GM19193 (cell line): ENCODE measurements around the gene SDK2.

Source experiments
- POLR2A ChIP-seq: IDR thresholded peaks from 4 replicates; pipeline ENCODE4 v1.6.1; 2011; ENCODE audit not compliant: insufficient read depth, insufficient read length; ENCODE audit errors: extremely low read depth

SDK2 gene

DNA sequence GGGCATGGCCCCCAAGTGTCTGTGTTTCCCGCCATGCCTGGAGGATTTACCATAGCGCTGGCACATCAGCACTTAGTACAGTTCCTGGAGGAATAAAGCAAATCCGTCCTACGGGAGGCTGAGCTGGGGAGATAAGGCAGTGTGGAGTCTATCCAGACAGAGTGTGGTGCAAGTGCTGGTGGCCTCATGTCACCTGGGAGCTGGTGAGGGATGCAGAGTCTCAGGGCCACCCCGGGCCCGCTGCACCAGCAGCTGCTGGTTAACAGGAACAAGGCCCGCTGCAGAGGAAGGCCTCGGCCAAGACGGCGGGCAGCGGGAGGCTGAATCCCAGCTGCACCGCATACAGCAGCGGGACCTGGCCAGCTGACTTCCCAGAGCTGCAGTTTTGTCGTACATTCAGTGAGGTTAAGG lies 275.1 kb downstream of the SDK2 start:
- TF ChIP-seq POLR2A = no peak

DNA sequence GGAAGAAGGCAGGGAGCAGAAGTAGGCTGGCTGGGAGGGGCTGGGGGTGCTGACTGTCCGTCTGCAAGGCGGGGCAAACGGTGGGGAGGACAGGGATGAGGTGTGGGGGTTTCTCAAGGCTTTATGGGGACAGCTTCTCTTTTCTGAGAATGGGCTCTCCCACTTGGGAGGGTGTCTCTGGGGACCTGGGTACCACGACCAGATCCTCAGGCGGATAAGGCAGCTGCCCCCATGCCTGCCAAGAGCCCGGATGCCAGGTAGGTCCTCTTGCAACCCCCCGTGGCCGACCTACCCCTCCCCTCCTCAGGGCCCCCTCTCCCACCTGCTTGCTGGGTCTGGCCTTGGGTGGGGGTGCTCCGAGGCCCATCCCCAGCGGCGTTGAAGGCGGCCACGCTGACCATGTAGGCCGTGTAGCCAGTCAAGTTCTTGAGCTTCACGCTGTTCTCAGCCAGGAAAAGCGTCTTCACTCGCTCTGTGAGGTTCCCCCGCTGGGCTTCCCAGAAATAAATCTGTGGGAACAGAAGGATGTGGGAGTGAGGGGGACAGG lies 276.1 kb downstream of the SDK2 start:
- TF ChIP-seq POLR2A = no peak

DNA sequence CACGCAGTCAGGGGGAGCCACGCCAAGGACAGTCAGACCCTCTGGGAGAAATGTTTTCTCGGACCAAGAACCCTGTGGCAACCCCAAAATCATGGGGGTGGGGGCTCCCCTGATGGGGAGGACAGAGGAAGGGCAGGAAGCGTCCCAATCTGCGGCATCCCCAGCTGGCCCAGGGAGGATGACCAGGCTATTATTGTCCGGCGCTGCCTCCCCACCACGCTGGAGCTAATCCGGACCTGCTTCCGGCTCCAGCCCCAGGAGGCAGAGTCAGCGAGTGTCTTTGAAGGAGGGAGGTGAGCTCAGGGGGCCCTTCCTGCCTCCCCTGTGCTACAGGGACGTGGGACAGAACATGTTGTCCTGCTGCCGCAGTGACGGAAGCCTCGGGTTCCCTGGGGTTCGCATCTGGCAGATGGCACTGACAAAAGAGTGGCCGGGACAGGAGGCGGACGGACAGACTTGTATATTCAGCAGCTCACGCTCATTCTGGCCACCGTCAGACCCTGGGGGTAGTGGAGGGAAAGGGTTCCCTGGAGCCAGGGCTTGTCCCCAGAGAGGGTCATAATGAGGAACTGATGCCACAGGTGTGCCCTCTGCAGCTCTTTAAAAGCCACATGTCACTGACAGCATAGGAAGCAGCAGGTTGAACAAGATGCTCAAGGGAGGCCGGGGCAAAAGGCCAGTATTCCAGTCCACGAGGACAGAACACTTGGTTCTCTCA lies 278.2 kb downstream of the SDK2 start:
- TF ChIP-seq POLR2A = no peak

DNA sequence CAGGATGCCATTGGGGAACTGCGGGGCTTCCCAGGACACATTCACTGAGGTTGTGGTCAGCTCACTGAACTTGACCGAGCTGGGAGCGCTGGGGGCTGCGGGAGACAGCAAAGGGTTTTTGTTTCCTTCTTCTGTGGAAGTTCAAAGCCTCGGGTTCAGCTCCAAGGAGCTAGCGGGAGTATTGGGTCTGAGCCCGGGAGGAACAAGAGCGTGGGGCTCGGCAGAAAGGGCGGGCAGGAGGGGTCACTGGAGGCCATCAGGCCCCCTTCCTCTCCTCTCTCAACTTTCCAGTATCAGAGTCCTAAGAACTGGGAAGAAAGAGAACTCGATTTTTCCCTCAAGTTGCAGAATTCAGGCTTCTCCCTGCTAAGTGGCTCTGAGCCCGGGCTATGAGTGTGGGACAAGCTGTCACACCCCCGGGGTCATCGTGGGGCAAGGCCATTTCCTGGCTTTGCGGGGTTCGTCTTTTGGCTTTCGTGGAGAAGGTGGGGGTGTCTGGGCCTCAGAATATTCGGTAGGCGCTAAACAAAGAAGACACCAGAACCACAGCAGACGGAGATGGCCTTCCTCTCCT lies 278.9 kb downstream of the SDK2 start:
- TF ChIP-seq POLR2A = no peak

DNA sequence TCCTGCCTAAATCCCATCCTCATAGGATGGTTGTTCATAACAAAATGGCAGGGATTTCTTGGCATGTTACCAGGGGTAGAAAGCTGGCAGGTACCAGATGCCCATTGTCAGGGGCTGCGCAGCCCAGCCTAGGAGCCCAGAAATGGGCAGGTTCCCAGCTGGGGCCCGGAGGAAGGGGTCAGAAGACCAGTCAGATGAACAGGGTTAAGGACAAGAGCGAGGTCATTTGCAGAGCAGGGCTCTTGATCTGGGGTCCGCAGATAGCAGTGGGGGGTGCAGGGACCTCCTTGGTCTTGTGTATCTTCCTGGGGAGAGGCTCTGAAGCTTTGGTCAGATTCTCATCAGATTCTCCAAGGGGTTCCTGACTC lies 280.1 kb downstream of the SDK2 start:
- TF ChIP-seq POLR2A = no peak

DNA sequence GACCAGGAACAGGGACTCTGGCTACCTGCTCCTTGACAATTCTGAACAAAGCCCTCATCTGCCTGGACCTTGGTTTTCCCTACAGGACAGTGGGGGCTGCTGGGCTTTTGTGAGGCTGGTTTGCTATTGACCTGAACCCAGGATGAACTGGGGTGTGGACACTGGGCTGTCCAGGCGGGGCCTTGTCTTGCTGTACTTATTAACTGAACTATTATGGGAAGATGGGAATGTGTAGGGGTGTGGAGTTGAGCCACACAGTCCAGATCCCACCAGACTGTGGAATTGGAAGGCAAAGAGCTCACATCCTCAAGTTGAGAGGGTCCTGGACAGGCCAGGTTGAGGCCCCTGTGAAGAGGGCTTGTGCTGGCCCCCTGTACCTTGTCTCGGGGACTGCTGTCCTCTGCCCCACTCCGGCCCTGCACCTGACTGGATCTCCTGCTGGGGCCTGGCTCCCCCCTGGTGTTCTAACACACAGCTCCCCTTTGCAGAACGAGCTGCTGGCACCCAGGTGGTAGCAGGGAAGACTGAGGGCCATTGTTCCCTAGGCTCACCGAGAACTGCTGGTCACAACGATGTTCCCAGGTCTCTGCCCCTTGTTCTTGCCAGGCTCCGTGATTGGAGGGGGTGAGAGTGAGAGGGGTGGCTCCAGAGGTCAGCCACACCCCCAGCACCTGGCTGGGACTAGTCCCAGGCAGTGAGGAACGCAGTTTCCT lies 280.6 kb downstream of the SDK2 start:
- no peak for TF ChIP-seq POLR2A

DNA sequence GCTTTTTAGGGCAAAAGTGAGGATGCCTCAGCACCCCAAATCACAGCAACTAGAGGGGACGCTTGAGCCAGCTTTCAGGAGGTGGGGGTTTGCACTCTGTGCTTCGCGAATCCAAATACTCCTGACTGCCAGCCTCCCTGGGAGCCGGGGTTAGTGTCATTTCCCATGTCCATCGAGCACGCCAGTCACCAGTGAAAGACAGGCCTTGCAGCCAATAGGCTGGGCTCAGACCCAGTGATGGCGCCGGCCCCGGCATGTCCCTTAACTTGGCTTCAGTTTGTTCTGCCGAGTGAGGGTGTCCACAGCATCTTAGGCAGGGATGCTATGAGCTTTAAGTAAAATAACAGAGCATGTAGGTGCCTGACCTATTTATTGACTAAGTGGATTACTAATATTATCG lies 281.5 kb downstream of the SDK2 start:
- no peak for TF ChIP-seq POLR2A

DNA sequence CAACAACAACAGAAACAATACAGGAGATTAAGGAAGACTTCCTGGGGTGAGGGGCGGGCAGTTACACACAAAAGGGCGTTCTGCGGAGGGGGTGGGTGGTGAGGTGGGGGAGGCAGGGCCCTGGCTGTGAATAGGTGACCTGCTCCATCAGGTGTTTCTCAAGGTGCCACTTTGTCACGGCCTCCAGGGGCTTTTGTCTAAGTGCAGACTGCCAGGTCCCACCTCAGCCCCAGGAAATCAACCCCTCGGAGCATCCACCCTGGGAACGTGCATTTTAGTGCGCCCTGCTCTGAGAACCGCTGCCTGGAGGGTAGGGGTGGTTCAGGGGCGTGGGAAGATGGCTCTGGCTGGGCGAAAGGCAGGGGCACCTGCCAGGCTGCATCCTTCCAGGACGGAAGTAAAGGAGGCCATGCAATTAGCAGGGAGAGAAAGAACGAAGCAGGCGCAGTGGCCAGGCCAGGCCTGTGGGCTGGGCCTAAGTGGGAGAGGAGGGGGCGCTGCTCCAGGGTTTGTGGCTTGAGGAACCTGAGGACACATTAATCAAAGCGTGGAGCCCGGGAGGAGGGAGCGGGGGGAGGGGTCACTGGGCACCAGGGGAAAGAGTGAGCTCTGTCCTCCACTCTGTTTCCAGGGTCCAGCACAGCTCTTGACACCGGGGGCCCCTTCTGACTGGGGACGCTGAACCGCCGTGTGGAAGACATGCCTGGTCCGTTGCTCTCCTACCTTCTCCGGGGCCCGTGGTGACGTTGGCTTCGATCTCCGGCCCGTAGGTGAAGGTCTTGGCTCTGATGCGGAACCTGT lies 283.1 kb downstream of the SDK2 start:
- no peak for TF ChIP-seq POLR2A

DNA sequence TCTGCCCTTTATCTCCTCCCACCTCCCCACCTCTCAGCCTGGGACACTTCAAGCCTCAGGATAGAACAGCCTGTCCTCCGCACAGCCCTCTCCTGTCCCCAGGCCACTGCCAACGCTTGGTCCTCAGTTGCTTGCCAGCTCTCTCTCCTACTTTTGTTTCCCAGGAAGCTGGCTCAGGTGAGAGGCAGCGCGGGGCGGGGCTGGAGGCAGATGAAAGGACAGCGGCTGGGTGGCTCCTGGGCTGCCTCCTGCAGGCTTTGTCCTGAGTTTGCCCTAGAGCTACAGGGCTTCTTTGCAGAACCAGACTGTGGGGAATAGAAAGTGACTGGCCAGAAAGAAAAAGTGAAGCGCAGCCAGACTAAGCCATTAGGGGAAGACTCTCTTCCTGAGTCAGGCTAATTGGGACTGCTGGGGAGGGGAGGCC lies 284.2 kb downstream of the SDK2 start:
- TF ChIP-seq POLR2A = no peak

DNA sequence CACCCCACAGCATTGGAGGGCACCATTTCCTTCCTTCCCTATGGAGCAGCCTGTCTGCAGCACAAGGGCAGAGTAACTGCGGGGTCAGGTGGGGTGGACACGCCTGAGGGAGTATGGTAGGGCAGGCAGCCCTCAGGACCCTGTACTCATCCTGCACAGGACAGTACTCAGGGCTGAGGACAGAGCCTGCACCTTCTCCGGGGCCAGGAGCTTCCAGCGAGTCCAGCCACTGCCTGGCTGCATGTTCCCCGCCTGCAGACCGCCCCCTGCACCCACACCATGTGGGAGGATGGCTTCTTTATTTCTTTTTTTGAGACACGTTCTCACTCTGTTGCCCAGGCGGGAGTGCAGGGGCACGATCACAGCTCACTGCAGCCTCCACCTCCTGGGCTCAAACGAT lies 284.9 kb downstream of the SDK2 start:
- no peak for TF ChIP-seq POLR2A

DNA sequence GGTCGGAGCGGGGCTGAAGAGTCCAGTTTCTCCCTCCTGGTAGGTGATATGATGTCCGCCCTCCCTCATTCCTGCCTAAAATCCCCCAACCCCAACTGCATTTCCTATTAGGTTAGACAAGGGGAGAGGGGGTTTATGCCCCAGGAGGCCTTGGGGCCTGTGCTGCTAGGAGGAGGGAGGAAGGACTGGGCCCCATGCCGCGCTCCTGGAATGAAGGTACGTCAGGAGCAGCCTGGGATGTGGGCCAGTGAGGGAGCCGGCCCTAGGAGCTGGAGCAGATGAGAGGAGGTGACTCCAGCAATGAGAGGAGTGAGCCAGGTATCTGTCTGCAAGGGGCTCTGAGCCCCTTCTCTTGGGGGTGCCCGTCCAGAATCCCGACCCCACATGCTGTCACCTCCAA lies 285.6 kb downstream of the SDK2 start:
- no peak for TF ChIP-seq POLR2A

DNA sequence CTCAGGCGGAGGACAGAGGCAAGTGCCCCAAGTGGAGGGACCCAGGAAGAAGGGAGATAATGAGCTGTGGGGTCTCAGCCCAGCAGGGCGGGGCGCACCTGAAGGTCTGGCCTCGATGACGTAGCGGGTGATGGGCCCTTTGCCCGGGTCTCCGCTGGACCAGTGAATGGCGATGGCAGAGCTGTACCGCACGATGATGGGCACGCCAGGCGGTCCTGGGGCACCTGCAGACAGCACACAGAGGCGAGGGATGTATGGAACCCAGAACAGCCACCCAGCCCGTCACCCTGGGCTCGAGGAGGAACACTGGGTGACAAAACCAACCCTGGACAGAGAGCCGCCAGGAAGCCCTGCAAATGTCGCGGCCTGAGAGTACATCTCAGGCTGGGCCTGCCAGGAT lies 286.3 kb downstream of the SDK2 start:
- TF ChIP-seq POLR2A = no peak

DNA sequence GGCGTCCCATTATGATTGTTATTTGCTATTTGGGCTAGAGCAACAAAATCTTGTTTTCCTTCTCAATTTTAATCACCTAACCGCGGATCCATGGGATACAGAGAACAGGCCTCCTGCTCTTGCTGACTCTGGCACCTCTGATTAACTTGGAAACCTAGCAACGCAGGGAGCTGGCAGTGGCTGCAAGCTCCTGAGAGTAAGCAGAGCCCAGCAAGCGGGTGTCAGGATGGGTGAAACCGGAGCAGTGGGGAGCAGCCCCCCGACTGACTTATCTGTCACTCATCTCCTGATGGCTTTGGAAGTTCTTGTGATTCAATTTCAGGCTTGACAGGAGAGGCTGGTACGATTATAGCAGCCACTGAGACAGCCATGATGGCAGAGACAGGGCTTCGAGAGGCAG lies 286.9 kb downstream of the SDK2 start:
- TF ChIP-seq POLR2A = no peak

DNA sequence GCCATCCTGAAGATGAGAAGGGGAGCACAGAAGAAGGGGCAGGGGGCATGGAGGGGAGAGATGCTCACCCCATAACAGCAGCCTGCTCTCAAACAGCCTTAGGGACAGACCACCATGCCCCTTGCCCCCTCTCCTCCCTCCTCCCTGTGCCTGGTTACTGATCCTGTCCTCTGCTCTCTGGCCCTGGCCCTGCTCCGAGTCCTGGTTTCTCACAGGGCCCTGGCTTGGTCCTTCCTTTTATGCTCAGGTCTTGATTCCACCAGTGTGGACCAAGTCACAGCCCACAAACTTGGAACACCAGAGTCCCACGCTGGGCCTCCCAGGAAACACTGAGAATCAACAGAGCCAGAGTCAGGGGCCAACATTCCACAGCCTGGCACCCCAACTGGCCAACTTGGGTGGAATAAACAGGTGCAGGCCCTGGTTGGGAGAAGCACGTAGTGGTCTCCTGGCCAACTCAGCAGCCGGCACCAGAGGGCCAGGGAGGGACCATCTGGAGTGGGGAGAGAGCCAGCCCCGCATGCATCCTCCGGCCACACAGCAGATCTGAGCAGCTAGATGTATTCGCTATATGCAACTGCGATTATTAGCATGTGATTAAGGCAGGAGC lies 287.6 kb downstream of the SDK2 start:
- no peak for TF ChIP-seq POLR2A
